ENCODE data around the gene CIROP.

CIROP gene

GRCh38 chr14:23101986-23102625 is 2.7 kb downstream of the CIROP start:
- Histone ChIP-seq H4K91ac (ENCODE audit: low read depth, low read length, poor library complexity) (no peak overlapping the region), H3K18ac (ENCODE audit: low read length) (no peak overlapping the region), H3K4me3 (ENCODE audit: low read length in 2 of 2) (no peak overlapping the region), H2BK5ac (ENCODE audit: low read length) (no peak overlapping the region), H2BK12ac (ENCODE audit: low read length) (no peak overlapping the region), H3K9me3 (replicated peaks in 1 of 2; ENCODE audit: control insufficient read depth in 2 of 2, insufficient read depth in 1 of 2, low read depth in 1 of 2, low read length in 2 of 2) (no peaks in the 10 kb centered on the region), H2BK120ac (ENCODE audit: low read depth, low read length) (no peak overlapping the region), H4K8ac (ENCODE audit: low read depth, low read length) (no peak overlapping the region), H3K27me3 (ENCODE audit: control insufficient read depth in 3 of 3, insufficient read depth in 3 of 3, low read depth in 1 of 3, low read length in 3 of 3) (no peaks in the 10 kb centered on the region), H2AFZ (ENCODE audit: low read length) (no peak overlapping the region), H3K4me2 (ENCODE audit: insufficient read depth, low read length, poor library complexity, severe bottlenecking) (no peak overlapping the region), H3K4me1 (ENCODE audit: control insufficient read depth in 2 of 2, insufficient read depth in 1 of 2, low read depth in 1 of 2, low read length in 2 of 2) (no peaks in the 10 kb centered on the region), H3K79me1 (ENCODE audit: low read depth, low read length) (peaks cover 4% of the 10 kb centered on the region), H3K14ac (ENCODE audit: low read length) (no peak overlapping the region), H3K36me3 (replicated peaks in 1 of 2; ENCODE audit: control insufficient read depth in 2 of 2, insufficient read depth in 2 of 2, low read length in 2 of 2) (peaks cover 11 to 27% of the 10 kb centered on the region in 2 donors), H3K9ac (ENCODE audit: low read depth, low read length, poor library complexity) (no peak overlapping the region), H3K23ac (ENCODE audit: low read depth, low read length, poor library complexity) (no peak overlapping the region), H2BK15ac (ENCODE audit: low read length) (no peak overlapping the region), H3K4ac (ENCODE audit: low read length) (no peak overlapping the region), H2AK5ac (ENCODE audit: low read depth, low read length) (peak overlapping the region; percentile 26), H3K27ac (replicated peaks; ENCODE audit: low read length) (no peak overlapping the region)
- no peak for DNase-seq (ENCODE audit: low spot score)
- WGBS, 2 donors (ENCODE audit: extremely low coverage in 2 of 2, insufficient read length in 2 of 2, insufficient replicate concordance in 1 of 2) = 100% methylated on average over 2 of the region's 10 CpGs; no CpG with 5 or more reads in 1 of the 2 donors

GRCh38 chr14:23101213-23101970 is 3.4 kb downstream of the CIROP start:
- Histone ChIP-seq H3K4me3 (ENCODE audit: low read length in 2 of 2) (no peak overlapping the region), H2AK5ac (ENCODE audit: low read depth, low read length) (no peak overlapping the region), H3K27me3 (ENCODE audit: control insufficient read depth in 3 of 3, insufficient read depth in 3 of 3, low read depth in 1 of 3, low read length in 3 of 3) (no peaks in the 10 kb centered on the region), H3K36me3 (replicated peaks in 1 of 2; ENCODE audit: control insufficient read depth in 2 of 2, insufficient read depth in 2 of 2, low read length in 2 of 2) (peaks cover 11 to 32% of the 10 kb centered on the region in 2 donors), H3K4me1 (ENCODE audit: control insufficient read depth in 2 of 2, insufficient read depth in 1 of 2, low read depth in 1 of 2, low read length in 2 of 2) (no peaks in the 10 kb centered on the region), H3K23ac (ENCODE audit: low read depth, low read length, poor library complexity) (no peak overlapping the region), H2BK12ac (ENCODE audit: low read length) (no peak overlapping the region), H3K27ac (replicated peaks; ENCODE audit: low read length) (no peak overlapping the region), H2BK120ac (ENCODE audit: low read depth, low read length) (no peak overlapping the region), H3K79me1 (ENCODE audit: low read depth, low read length) (peaks cover 4% of the 10 kb centered on the region), H3K9ac (ENCODE audit: low read depth, low read length, poor library complexity) (no peak overlapping the region), H3K14ac (ENCODE audit: low read length) (no peak overlapping the region), H4K8ac (ENCODE audit: low read depth, low read length) (no peak overlapping the region), H3K9me3 (replicated peaks in 1 of 2; ENCODE audit: control insufficient read depth in 2 of 2, insufficient read depth in 1 of 2, low read depth in 1 of 2, low read length in 2 of 2) (no peaks in the 10 kb centered on the region), H2BK15ac (ENCODE audit: low read length) (no peak overlapping the region), H4K91ac (ENCODE audit: low read depth, low read length, poor library complexity) (no peak overlapping the region), H2BK5ac (ENCODE audit: low read length) (no peak overlapping the region), H3K18ac (ENCODE audit: low read length) (no peak overlapping the region), H3K4me2 (ENCODE audit: insufficient read depth, low read length, poor library complexity, severe bottlenecking) (no peak overlapping the region), H2AFZ (ENCODE audit: low read length) (no peak overlapping the region), H3K4ac (ENCODE audit: low read length) (no peak overlapping the region)
- no CpG with 5 or more reads among the region's 6 CpGs for WGBS, 2 donors (ENCODE audit: extremely low coverage in 2 of 2, insufficient read length in 2 of 2, insufficient replicate concordance in 1 of 2)
- no peak for DNase-seq (ENCODE audit: low spot score)

- Histone ChIP-seq H3K79me1 (ENCODE audit: low read depth, low read length) (peaks cover 4% of the 10 kb centered on the region), H3K23ac (ENCODE audit: low read depth, low read length, poor library complexity) (no peak overlapping the region), H3K4me1 (ENCODE audit: control insufficient read depth in 2 of 2, insufficient read depth in 1 of 2, low read depth in 1 of 2, low read length in 2 of 2) (no peaks in the 10 kb centered on the region), H2AFZ (ENCODE audit: low read length) (no peak overlapping the region), H3K4ac (ENCODE audit: low read length) (no peak overlapping the region), H2AK5ac (ENCODE audit: low read depth, low read length) (no peak overlapping the region), H3K27me3 (ENCODE audit: control insufficient read depth in 3 of 3, insufficient read depth in 3 of 3, low read depth in 1 of 3, low read length in 3 of 3) (no peaks in the 10 kb centered on the region), H3K27ac (replicated peaks; ENCODE audit: low read length) (no peak overlapping the region), H3K4me3 (ENCODE audit: low read length in 2 of 2) (no peak overlapping the region), H2BK120ac (ENCODE audit: low read depth, low read length) (no peak overlapping the region), H2BK15ac (ENCODE audit: low read length) (no peak overlapping the region), H3K4me2 (ENCODE audit: insufficient read depth, low read length, poor library complexity, severe bottlenecking) (no peak overlapping the region), H3K18ac (ENCODE audit: low read length) (no peak overlapping the region), H4K91ac (ENCODE audit: low read depth, low read length, poor library complexity) (no peak overlapping the region), H2BK5ac (ENCODE audit: low read length) (no peak overlapping the region), H3K14ac (ENCODE audit: low read length) (no peak overlapping the region), H4K8ac (ENCODE audit: low read depth, low read length) (no peak overlapping the region), H2BK12ac (ENCODE audit: low read length) (no peak overlapping the region), H3K36me3 (replicated peaks in 1 of 2; ENCODE audit: control insufficient read depth in 2 of 2, insufficient read depth in 2 of 2, low read length in 2 of 2) (peaks cover 11 to 32% of the 10 kb centered on the region in 2 donors), H3K9ac (ENCODE audit: low read depth, low read length, poor library complexity) (no peak overlapping the region), H3K9me3 (replicated peaks in 1 of 2; ENCODE audit: control insufficient read depth in 2 of 2, insufficient read depth in 1 of 2, low read depth in 1 of 2, low read length in 2 of 2) (no peaks in the 10 kb centered on the region)
- no CpG with 5 or more reads among the region's 10 CpGs for WGBS, 2 donors (ENCODE audit: extremely low coverage in 2 of 2, insufficient read length in 2 of 2, insufficient replicate concordance in 1 of 2)
- no peak for DNase-seq (ENCODE audit: low spot score)
These were observed 5.5 kb downstream of the CIROP start for GRCh38 chr14:23099212-23099861.

GRCh38 chr14:23097786-23098185 is 7.0 kb downstream of the CIROP start:
- no peak overlapping the region for H3K4me2 ChIP-seq (ENCODE audit: insufficient read depth, low read length, poor library complexity, severe bottlenecking)
- H2AFZ ChIP-seq (ENCODE audit: low read length) = no peak overlapping the region
- H3K4ac ChIP-seq (ENCODE audit: low read length) = no peak overlapping the region
- no peaks in the 10 kb centered on the region for H3K9me3 ChIP-seq (replicated peaks in 1 of 2; ENCODE audit: control insufficient read depth in 2 of 2, insufficient read depth in 1 of 2, low read depth in 1 of 2, low read length in 2 of 2)
- H3K4me1 ChIP-seq (ENCODE audit: control insufficient read depth in 2 of 2, insufficient read depth in 1 of 2, low read depth in 1 of 2, low read length in 2 of 2) = peaks cover 2 to 3% of the 10 kb centered on the region in 2 donors
- no peak overlapping the region for H2AK5ac ChIP-seq (ENCODE audit: low read depth, low read length)
- no peak overlapping the region for H2BK15ac ChIP-seq (ENCODE audit: low read length)
- no peak overlapping the region for H3K23ac ChIP-seq (ENCODE audit: low read depth, low read length, poor library complexity)
- H3K9ac ChIP-seq (ENCODE audit: low read depth, low read length, poor library complexity) = no peak overlapping the region
- no peaks in the 10 kb centered on the region for H3K27me3 ChIP-seq (ENCODE audit: control insufficient read depth in 3 of 3, insufficient read depth in 3 of 3, low read depth in 1 of 3, low read length in 3 of 3)
- peaks cover 12 to 41% of the 10 kb centered on the region in 2 donors for H3K36me3 ChIP-seq (replicated peaks in 1 of 2; ENCODE audit: control insufficient read depth in 2 of 2, insufficient read depth in 2 of 2, low read length in 2 of 2)
- no peak overlapping the region for H2BK12ac ChIP-seq (ENCODE audit: low read length)
- H4K8ac ChIP-seq (ENCODE audit: low read depth, low read length) = no peak overlapping the region
- no CpG with 5 or more reads among the region's 7 CpGs for WGBS, 2 donors (ENCODE audit: extremely low coverage in 2 of 2, insufficient read length in 2 of 2, insufficient replicate concordance in 1 of 2)
- no peak overlapping the region for H2BK120ac ChIP-seq (ENCODE audit: low read depth, low read length)
- no peak overlapping the region for H4K91ac ChIP-seq (ENCODE audit: low read depth, low read length, poor library complexity)
- no peak overlapping the region for H3K4me3 ChIP-seq (ENCODE audit: low read length in 2 of 2)
- no peak overlapping the region for H2BK5ac ChIP-seq (ENCODE audit: low read length)
- H3K14ac ChIP-seq (ENCODE audit: low read length) = no peak overlapping the region
- no peak overlapping the region for H3K27ac ChIP-seq (replicated peaks; ENCODE audit: low read length)
- H3K18ac ChIP-seq (ENCODE audit: low read length) = no peak overlapping the region
- H3K79me1 ChIP-seq (ENCODE audit: low read depth, low read length) = peaks cover 4% of the 10 kb centered on the region
- DNase-seq (ENCODE audit: low spot score) = no peak
